ENCODE data around the gene SLC9A8.

GRCh38 chr20:49871391-49871948 is 58.8 kb downstream of the SLC9A8 start:
- no peak for TF ChIP-seq POLR2A (IDR thresholded peaks at IDR 0.05)
- TF ChIP-seq, protein P1, sequence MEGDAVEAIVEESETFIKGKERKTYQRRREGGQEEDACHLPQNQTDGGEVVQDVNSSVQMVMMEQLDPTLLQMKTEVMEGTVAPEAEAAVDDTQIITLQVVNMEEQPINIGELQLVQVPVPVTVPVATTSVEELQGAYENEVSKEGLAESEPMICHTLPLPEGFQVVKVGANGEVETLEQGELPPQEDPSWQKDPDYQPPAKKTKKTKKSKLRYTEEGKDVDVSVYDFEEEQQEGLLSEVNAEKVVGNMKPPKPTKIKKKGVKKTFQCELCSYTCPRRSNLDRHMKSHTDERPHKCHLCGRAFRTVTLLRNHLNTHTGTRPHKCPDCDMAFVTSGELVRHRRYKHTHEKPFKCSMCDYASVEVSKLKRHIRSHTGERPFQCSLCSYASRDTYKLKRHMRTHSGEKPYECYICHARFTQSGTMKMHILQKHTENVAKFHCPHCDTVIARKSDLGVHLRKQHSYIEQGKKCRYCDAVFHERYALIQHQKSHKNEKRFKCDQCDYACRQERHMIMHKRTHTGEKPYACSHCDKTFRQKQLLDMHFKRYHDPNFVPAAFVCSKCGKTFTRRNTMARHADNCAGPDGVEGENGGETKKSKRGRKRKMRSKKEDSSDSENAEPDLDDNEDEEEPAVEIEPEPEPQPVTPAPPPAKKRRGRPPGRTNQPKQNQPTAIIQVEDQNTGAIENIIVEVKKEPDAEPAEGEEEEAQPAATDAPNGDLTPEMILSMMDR (IDR thresholded peaks at IDR 0.05): no peak
